ENCODE results near the gene TMEM156. TPM values are rescaled to one million over a fixed set of nuclear protein-coding genes. Genes with fewer than 3 reads are reported as not detected.

The TMEM156 gene
- total and polyA plus RNA-seq, 2 of the 4 experiments (the other 2 are of a cell fraction): 0.53 to 0.54 TPM

DNA sequence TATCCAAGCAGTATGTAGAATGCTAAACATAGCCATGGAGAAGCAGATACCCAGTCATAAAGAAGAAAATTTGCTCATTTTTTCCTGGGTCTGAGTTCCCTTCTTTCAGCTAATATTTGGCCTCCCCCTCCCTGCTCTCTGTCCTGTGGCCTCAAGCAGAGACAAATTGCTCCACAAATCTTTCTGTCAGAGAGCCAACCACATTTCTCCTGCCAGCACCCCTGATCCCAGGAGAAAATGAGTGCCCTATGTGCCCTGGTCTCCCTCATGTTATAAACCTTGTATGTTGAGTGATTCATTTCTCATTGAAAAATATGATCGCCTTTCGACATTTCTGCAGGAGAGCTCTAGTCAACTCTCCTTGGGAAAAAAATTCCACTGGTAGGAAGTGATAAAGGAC is 82.0 kb downstream of the TMEM156 start:
- no peak overlapping the region for H3K4me2 ChIP-seq (ENCODE audit: low read depth, low read length)
- ATAC-seq (ENCODE audit: low read depth): no peak
- DNase-seq: no peak
- H3K9ac ChIP-seq (ENCODE audit: low read depth, low read length): peak overlapping the region; percentile 53
- TF ChIP-seq RFX5 (IDR thresholded peaks at IDR 0.05; ENCODE audit: low read depth, low read length): no peak
- no peak for TF ChIP-seq MAZ (IDR thresholded peaks at IDR 0.05; ENCODE audit: borderline replicate concordance, low read depth, low read length)
- no peak for TF ChIP-seq POLR2A (IDR thresholded peaks at IDR 0.05; ENCODE audit: low read depth, low read length)
- TF ChIP-seq CHD1 (IDR thresholded peaks at IDR 0.05; ENCODE audit: low read depth, low read length): no peak
- no peak for TF ChIP-seq RCOR1 (IDR thresholded peaks at IDR 0.05; ENCODE audit: insufficient replicate concordance, low read length)
- no peak for TF ChIP-seq NFE2L2 (IDR thresholded peaks at IDR 0.05; ENCODE audit: low read depth, low read length)
- TF ChIP-seq, protein P1, sequence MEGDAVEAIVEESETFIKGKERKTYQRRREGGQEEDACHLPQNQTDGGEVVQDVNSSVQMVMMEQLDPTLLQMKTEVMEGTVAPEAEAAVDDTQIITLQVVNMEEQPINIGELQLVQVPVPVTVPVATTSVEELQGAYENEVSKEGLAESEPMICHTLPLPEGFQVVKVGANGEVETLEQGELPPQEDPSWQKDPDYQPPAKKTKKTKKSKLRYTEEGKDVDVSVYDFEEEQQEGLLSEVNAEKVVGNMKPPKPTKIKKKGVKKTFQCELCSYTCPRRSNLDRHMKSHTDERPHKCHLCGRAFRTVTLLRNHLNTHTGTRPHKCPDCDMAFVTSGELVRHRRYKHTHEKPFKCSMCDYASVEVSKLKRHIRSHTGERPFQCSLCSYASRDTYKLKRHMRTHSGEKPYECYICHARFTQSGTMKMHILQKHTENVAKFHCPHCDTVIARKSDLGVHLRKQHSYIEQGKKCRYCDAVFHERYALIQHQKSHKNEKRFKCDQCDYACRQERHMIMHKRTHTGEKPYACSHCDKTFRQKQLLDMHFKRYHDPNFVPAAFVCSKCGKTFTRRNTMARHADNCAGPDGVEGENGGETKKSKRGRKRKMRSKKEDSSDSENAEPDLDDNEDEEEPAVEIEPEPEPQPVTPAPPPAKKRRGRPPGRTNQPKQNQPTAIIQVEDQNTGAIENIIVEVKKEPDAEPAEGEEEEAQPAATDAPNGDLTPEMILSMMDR (conservative IDR thresholded peaks at IDR 0.05; ENCODE audit: low read depth, low read length): no peak
- TF ChIP-seq MXI1 (IDR thresholded peaks at IDR 0.05; ENCODE audit: borderline replicate concordance, low read depth, low read length): no peak
- TF ChIP-seq SMC3 (IDR thresholded peaks at IDR 0.05; ENCODE audit: low read depth, low read length): no peak
- no peak for TF ChIP-seq CEBPB (IDR thresholded peaks at IDR 0.05; ENCODE audit: low read depth, low read length)
- no peak for TF ChIP-seq MAFK (IDR thresholded peaks at IDR 0.05; ENCODE audit: low read depth, low read length)
- TF ChIP-seq BHLHE40 (IDR thresholded peaks at IDR 0.05; ENCODE audit: low read depth, low read length): no peak
- no peak for TF ChIP-seq RAD21 (IDR thresholded peaks at IDR 0.05; ENCODE audit: low read length)
- TF ChIP-seq, protein P2, sequence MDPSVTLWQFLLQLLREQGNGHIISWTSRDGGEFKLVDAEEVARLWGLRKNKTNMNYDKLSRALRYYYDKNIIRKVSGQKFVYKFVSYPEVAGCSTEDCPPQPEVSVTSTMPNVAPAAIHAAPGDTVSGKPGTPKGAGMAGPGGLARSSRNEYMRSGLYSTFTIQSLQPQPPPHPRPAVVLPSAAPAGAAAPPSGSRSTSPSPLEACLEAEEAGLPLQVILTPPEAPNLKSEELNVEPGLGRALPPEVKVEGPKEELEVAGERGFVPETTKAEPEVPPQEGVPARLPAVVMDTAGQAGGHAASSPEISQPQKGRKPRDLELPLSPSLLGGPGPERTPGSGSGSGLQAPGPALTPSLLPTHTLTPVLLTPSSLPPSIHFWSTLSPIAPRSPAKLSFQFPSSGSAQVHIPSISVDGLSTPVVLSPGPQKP (IDR thresholded peaks at IDR 0.05; ENCODE audit: borderline replicate concordance, low read depth, low read length): no peak
- TF ChIP-seq, protein P3, sequence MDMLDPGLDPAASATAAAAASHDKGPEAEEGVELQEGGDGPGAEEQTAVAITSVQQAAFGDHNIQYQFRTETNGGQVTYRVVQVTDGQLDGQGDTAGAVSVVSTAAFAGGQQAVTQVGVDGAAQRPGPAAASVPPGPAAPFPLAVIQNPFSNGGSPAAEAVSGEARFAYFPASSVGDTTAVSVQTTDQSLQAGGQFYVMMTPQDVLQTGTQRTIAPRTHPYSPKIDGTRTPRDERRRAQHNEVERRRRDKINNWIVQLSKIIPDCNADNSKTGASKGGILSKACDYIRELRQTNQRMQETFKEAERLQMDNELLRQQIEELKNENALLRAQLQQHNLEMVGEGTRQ (IDR thresholded peaks at IDR 0.05; ENCODE audit: low read depth, low read length): no peak
- TF ChIP-seq FOS (IDR thresholded peaks at IDR 0.05; ENCODE audit: low read depth, low read length): no peak
- H3K4ac ChIP-seq (ENCODE audit: low read depth, low read length): peak overlapping the region; percentile 94
- H3K27ac ChIP-seq (ENCODE audit: insufficient read depth, low read length): peak overlapping the region; percentile 87; the same call in 1 of the 2 replicates
- POLR2A ChIA-PET (ENCODE audit: unreplicated experiment): no interaction called here
- H4K91ac ChIP-seq (ENCODE audit: insufficient read depth, low read depth, low read length): peak overlapping the region; percentile 79
- peak overlapping the region; percentile 79 for H4K5ac ChIP-seq (ENCODE audit: low read depth, low read length)
- in situ Hi-C loops (cut with MboI; ENCODE audit: low sequenced_read_pairs): no loop called here
- H3K4me3 ChIP-seq (ENCODE audit: insufficient read depth, low read depth, low read length): no peak overlapping the region
- H3K9me3 ChIP-seq (ENCODE audit: control insufficient read depth, insufficient read depth, low read length): no peaks in the 10 kb centered on the region
- H4K20me1 ChIP-seq (ENCODE audit: insufficient read depth, low read length): no peaks in the 10 kb centered on the region
- peak overlapping the region; percentile 88; the same call in 1 of the 2 replicates for H2AK5ac ChIP-seq (ENCODE audit: low read depth, low read length)
- H2BK20ac ChIP-seq (ENCODE audit: low read depth, low read length): peak overlapping the region; percentile 90
- peak overlapping the region; percentile 97 for H2BK120ac ChIP-seq (ENCODE audit: low read depth, low read length)
- peak overlapping the region; percentile 63 for H3K23ac ChIP-seq (ENCODE audit: low read depth, low read length)
- no peak overlapping the region for H2AFZ ChIP-seq (replicated peaks; ENCODE audit: low read length, poor library complexity)
- H4K8ac ChIP-seq (ENCODE audit: low read depth in 2 of 2, low read length in 2 of 2): peak overlapping the region; percentile 91
- H2BK5ac ChIP-seq (ENCODE audit: low read depth, low read length, poor library complexity, severe bottlenecking): peak overlapping the region; percentile 89
- peaks cover 7% of the 10 kb centered on the region for H3K9me1 ChIP-seq (ENCODE audit: insufficient read depth, low read length)
- CTCF ChIA-PET: no interaction called here
- H3K79me1 ChIP-seq (ENCODE audit: low read depth in 1 of 2, low read length in 2 of 2): peaks cover 0 to 18% of the 10 kb centered on the region in 2 experiments; a peak in 2 of 4 replicates
- BruUV-seq (replicated peaks): no TSS peak
- H3K18ac ChIP-seq (ENCODE audit: low read depth, low read length): peak overlapping the region; percentile 82
- H2BK15ac ChIP-seq (ENCODE audit: low read depth, low read length): peak overlapping the region; percentile 96
- H2AK9ac ChIP-seq (replicated peaks; ENCODE audit: low read depth, low read length, poor library complexity): no peak overlapping the region
- peak overlapping the region; percentile 91 for H3K14ac ChIP-seq (replicated peaks; ENCODE audit: low read depth, low read length)
- intact Hi-C loops (cut with micrococcal nuclease): no loop called here
- dilution Hi-C loops (cut with HindIII; ENCODE audit: low sequenced_read_pairs, unreplicated experiment): no loop called here
- H3K36me3 ChIP-seq (ENCODE audit: control insufficient read depth, insufficient read depth, low read length): peaks cover 2% of the 10 kb centered on the region
- WGBS, 2 experiments (ENCODE audit: extremely low coverage in 2 of 2, insufficient read length in 1 of 2): no CpG with 5 or more reads among the region's 2 CpGs
- H3K56ac ChIP-seq (ENCODE audit: extremely low read depth, insufficient read depth, low read length): peak overlapping the region; percentile 41; the same call in 1 of the 2 replicates
- H3K27me3 ChIP-seq (ENCODE audit: control insufficient read depth, insufficient read depth, low read length): no peaks in the 10 kb centered on the region
- peaks cover 20% of the 10 kb centered on the region for H3K4me1 ChIP-seq (ENCODE audit: control insufficient read depth, insufficient read depth, low read length)

Data from IMR-90 (cell line).